G401.6 (cell line): ENCODE results near the gene RAB26.

Source experiments
- FAIRE-seq: peaks from 2 replicates; lab custom pipeline; 2012; peaks lifted over from hg19 to GRCh38; lab: Jason Lieb, UNC

The RAB26 gene

DNA sequence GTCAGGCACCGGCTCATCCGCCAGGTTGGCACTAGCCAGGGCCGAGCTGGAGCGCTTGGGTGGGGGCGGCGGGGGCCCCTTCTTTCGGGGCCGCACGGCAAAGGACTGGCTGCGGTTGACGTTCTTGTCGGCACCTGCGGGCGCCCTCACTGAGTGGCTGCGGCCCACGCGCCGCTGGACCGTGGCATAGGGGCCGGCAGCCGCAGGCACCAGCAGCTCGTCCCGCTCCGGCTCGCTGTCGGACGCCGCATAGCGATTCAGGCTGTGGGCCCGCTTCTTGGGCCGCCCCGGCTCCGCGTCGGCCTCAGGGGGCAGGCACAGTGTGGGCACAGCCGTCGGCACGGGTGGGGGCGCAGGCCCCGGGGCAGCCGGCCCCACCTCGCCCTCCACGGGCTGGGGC, 32.0 kb downstream of the RAB26 start:
- no peak for FAIRE-seq

DNA sequence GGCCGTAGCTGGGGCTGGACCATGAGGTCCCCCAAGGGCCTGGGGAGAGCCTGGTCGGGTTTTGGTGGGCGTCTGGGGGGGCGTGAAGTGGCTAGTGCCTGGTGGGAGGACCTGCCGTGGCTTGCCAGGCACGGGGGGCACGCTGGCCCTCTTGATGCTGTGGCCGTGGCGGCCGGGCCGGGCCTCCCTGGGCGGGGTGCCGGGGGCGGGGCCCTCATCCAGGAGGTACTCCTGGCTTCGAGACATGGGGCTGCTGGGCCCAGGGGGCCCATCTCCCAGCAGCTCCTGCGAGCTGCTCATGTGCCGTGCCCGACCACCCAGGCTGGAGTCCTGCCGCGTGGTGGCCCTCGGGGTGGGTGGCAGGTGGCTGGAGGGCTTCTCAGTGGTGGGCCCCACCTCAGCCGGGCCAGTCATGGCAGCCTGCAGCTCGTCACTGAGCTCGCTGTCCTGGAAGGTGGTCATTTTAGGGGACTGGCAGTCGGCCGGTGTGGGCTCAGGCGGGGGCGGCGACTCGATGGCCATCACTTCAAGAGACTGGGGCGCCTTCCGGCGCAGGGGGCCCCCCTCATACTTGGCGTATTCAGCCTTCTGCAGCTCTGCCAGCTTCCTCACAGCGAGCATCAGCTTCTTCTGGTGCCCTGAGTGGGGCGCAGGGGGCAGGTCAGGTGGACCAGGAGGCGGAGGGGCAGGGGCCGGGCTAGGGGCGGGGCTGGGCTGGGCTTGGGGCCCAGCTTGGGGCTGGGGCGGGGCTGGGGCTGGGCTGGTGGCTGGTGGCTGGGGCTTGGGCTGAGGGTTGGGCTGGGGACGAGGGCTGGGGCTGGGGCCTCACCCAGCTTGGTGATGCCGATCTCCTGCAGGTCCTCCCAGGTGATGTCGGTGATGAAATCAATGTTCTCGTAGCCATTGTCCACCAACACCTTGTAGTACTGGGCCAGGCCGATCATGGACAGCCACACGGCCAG, 32.8 kb downstream of the RAB26 start:
- FAIRE-seq = no peak

DNA sequence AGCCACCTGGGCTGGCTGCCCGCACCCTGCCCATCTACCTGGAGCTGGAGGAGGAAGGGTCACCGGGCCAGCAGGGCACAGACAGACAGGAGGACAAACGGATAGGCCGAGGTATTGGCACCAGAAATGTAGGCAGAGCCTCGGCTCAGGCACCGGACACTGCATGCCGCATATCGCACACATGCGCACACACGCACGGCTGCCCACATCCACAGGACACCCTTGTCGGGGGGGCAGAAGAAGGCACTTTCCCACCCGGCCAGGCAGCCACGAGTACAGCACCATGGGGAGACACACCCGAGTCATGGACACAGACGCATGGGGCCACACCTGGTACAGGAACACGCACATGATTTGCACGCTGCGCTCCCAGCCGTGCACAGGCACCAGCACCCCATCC, 33.5 kb downstream of the RAB26 start:
- FAIRE-seq = no peak

DNA sequence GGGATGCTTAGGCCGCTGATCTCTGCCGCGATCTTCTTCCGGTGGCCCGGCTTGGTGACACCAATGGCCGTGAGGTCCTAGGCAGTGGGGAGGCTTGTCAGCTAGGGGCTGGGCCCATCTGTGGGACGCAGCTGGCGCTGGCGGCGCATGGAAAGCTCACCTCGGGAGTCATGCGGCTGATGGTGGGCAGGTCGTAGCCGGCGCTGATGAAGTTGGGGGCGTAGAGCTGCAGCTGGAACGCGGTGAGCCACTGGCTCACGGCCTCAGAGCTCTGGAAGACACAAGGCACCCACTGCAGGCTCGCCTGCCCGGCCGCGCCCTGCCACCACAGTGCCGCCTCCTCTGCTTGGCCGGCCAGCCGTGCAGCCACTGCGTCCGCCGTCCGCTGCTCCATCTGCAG, 35.2 kb downstream of the RAB26 start:
- FAIRE-seq = no peak

DNA sequence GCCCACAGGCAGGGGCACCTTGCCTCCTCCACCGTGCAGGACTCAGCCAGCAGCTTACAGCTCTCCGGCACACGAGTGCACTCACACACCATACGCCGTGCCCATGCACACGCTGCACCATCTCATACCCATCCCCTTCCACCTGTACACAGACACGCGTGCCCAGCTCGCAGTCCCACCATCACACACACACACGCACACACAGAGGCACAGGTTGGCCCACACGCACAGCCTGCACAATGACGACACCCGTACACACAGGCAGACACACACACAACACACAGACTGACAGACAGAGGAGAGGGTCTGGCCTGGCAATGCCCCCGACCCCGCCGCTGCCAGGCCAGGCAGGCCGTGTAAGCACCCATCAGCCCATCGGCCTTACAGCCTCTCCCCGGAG, 35.9 kb downstream of the RAB26 start:
- no peak for FAIRE-seq

DNA sequence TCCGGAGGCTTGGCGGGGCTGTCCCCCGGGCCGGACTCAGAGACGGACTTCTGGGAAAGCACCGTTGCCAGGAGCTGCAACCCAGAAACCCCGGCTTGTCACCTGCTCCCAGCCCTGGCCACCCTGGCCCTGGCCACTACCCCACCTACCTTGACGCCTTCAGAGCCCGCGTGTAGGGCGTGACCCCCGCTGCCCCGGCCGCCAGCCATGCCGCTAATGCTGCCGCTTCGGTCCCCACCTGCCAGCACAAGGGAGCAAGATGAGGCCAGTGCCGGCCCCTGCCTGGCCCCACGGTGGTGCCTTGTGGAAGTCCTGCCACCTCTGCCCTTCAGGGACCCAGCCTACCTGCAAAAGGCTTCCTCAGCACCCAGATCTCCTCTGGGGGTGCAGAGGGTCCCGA, 36.5 kb downstream of the RAB26 start:
- FAIRE-seq = no peak

DNA sequence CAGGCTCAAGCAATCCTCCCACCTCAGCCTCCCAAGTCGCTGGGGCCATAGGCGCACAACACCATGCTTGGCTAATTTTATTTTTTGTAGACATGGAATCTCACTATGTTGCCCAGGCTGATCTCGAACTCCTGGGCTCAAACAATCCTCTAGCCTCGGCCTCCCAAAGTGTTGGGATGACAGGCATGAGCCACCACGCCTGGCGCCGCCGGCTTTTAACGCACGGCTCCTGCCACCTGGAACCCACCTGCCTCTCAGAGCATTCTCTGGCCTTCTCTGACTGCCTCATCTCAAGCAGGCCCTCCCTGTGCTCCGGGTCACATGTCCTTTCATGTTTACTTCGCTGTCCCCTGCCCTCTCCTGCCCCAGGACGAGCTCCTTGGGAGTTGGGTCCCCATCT, 37.6 kb downstream of the RAB26 start:
- FAIRE-seq = no peak

DNA sequence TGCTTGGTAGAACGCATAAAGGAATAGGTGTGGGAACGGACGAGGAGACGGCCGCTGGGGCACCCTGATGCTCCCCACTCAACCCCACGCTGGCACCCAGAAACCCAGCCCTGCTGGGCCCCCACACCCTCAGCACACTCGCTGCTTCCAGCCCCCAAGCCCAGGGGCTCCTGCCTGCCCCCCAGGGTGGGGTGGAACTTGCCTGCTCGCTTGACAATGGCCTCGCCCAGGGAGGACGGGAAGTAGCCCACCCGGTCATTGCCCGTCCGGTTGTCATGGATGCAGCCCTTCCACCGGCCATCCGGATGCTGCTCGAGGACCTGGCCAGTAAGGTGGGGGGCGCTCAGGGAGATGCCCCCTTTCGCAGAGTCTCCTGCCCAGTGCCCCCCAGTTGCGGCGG, 38.1 kb downstream of the RAB26 start:
- no peak for FAIRE-seq

DNA sequence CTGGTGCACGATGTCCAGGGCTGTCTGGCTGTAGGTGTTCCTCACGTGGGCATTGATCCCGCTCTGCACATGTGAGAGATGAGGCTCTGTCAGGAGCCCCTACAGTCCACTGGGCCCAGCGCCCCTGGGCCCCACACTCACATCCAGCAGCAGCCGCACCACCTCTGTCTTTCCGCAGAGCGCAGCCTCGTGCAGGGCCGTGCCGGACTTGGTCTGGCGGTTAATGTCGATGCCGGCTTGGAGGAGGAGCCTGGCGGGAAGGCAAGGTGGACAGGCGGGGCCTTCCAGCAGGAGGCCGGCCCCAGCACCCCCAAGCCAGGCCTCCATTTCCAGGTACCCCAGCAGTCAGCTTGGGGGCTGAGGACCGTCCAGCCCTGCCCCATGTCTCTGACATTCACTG, 38.8 kb downstream of the RAB26 start:
- FAIRE-seq = no peak

DNA sequence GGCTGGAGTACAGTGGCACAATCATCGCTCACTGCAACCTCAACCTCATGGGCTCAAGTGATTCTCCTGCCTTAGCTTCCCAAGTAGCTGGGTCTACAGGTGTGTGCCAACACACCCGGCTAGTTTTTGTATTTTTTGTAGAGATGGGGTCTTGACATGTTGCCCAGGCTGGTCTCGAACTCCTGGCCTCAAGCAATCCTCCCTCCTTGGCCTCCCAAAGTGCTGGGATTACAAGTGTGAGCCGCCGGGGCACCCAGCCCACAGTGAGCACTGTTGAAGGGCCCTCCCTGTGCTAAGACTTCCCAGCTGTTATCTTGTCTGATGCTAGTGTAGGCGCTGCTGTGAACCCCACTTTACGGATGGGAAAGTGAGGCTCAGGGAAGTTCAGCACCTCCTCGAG, 40.0 kb downstream of the RAB26 start:
- no peak for FAIRE-seq

DNA sequence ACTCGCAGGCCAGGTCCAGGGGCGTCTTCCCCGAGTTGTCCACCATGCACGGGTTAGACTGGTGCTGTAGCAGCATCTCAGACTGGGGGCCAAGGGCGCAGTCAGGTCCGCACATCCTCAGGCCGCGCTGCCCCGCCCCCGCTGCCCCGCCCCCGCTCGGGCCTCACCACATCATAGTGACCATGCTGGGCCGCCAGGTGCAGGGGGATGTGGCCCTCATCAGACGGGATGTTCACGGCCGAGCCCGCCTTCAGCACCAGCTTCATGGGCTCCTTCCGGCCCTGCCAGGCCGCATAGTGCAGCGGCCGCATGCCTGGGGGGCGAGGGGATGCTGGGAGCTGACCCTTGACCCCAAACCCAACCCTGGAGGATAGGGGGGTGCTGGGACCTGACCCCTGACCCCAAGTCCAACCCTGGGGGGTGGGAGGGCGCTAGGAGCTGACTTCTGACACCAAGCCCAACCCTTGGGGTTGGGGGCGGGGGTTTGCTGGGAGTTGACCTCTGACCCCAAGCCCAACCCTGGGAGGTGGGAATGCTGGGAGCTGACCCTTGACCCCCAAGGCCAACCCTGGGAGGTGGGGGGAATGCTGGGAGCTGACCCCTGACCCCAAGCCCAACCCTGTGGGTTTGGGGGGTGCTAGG, 40.9 kb downstream of the RAB26 start:
- FAIRE-seq = no peak

DNA sequence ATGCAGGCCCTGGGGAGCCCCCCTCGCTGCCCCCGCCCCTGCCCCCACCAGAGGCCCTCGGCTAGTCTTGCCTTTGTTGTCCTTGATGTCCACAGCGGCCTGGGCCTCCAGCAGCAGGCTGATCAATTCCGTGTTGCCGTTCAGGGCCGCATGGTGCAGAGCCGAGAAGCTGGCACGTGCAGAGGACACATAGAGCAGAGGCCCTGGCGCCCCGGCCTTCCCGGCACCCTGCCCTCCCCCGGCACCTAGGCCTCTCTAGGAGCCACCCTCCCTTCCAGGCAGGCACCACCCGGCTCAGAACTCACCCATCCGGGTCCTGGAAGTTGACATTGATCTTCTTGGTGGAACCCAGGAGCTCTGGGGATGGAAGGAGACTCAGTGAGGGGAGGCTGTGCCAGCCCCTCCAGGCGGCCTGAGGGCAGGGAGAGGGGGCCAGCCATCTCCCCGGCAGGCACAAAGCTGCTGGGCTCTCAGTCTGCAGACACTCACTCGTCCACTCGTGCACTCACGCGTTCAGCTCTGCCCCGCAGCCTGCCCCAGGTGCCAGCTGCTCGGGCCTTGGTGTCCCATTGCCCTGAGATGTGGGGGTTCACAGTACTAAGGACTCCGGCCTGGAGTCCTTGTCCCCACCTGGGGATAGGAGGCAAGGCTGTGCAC, 41.7 kb downstream of the RAB26 start:
- FAIRE-seq = no peak

DNA sequence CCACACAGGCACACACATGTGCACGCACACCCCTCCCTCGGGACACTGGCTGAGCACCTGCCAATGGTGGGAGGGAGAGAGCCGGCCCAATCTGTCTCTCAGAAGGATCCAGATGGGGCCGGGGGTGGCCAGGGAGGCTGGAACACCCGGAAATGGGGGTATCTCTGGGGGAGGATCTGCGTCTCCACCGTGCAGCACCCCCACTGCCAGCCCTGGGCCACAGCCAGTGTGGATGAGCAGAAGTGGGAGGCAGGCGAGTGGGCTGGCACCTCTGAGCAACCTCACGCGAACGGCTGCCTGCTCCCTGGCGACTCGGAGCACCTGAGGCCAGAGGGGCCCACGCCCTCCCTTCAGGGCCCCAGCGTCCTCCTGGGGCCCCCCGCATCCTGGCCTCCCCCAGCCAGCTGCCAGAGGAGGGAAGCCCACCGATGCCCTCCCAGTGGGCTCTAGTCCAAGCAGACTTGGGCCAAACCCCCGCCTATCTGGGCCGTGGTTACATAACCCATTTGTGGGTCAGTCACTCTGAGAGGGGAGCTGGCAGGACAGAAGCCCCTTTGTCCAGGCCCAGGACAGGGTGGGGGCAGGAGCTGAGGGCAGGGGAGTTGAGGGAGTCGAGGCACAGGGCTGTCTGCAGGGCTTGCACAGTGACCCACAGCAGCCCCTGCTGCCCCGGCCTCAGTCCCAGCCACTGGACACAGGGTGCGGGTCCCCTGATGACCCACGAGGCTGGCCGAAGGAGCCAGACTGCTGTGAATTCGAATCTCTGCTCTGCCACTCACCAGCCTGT, 42.4 kb downstream of the RAB26 start:
- no peak for FAIRE-seq

DNA sequence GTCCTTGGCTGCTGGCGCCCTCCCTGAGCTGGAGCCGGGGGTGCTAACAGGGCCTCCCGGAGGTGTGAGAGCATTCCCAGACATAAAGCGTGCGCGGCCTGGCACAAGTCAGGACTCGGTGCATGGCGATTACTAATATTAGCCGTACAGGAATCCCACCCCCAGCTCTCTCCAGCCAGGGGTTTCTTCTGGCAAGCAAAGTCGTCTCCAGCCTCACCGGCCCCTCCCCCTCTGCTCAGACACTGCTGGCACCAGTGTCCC, 43.0 kb downstream of the RAB26 start:
- no peak for FAIRE-seq

DNA sequence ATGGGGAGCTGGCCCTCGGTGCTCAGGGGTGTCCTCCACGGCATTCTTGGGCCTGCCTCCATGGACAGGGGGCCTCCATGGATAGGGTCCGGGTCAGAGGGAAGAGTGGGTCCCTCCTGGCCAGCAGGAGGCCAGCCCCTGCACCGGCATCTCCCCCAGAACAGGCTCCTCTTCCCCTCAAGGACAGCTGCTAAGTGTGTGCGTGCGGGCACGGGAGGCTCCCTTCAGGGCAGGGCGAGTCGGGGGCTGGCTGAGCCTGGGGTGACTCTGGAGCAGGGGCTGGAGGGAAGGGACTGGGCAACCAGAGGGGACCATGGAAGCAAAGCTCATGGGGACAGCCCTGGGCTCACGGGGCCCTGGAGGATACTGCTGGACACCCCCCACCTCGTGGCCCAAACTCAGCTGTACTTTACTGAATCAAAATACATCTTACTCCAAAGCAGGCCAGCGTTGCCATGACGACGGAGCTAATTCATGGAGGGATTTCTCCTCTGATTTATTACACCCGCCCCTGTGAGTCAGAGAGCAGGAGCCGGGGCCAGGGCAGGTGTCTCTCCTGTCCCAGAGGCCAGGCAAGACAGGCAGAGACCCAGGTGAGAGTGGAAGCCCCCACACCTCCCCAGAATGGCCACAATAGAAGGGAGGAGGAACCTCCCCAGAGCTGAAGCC, 45.9 kb downstream of the RAB26 start:
- FAIRE-seq = no peak

DNA sequence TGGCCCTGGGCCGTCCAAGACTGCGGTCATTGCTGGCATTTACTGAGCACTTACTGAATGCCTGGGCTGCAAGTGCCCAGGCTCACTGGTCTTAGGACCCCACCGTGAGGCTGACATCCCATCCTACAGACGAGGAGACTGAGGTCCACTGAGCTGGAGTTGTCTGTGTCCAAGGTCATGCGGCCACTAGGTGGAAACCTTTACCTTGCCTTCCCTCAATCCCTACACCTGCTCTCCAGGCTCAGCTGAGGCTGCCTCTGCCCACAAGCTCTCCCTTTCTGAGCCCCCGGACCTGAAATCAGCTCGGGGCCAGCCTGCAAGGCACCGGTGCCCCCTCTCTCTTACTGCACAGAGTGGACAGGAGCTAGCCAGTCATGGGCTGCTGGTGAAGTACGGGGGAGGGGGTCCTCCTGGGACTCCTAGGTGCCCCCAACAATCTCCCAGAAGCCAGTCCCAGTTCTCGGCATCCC, 46.5 kb downstream of the RAB26 start:
- peak; percentile 60 for FAIRE-seq

DNA sequence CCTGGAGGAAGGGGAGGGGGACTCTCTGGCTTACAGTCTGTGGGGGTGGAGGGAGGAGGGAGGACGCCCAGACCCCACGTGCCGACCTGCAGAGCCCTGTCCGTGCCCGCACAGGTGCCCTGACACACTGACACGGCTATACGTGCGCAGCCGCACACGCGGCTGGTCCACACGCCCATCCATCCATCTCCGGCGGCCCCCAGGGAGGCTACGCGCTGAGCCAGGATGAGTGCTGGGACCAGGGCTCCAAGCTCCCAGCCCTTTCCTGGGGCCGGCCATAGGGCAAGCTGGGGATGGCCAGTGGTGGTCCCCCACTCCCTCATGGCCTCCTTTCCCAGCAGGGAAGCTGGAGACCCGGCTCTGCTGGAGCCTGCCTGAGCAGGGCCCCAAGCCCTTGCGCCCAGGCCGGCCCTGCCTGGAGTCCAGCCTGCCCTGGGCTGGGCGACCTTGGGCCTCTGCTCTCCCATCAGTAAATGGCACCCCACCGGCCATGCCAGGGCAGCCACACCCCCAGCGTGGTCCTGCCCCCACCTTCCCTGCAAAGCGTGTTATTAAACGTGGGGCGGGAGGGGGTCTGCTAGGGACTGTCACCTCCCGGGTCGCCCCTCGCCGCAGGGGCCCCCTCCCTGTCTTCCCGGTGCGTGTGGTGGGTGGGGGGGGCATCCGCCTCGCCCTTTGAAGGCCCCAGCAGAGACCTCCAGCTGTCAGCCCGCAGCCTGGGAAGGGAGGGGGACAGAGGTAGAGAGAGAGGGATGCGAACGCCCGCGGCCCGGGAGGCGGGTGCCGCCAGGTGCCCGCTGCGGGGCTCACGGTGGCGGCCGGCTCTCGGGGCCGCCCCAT, 47.1 kb downstream of the RAB26 start:
- no peak for FAIRE-seq

DNA sequence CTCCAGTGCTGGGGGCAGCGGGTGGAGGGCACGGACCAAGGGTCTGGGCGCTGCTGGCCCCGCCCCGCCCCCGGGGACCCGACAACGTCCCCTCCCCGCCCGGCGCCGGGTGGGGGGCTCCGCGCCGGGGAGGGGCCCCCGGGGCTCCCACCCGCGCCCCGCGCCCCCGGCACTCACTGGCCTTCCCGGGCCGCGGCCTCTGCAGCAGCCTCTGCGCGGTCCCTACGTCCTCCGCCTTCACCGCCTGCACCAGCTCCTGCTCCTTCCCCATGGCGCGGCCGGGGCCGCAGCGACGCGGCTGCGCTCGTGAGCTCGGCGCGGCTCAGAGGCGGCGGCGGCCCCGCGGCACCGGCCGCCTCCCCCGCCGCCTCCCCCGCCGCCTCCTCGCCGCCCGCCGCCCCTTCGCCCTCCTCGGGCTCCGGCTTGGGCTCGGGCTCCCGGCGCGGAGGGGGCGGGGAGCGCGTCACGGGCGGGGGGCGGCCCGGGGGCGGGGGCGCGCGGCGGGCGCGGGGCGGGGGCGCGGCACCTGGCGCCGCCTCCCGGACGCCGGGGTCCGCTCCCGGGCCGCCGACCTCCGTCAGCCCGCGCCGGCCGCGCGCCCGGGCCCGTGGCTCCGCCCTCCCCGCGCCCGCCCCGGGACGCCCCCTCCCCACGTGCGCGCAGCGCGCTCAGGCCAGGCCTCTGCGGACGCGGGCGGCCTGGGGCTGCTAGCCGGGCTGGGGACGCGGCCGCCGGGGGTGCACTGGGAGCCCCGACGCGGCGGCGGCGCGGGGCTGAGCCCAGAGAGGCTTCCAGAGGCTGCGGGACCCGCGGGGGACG, 47.9 kb downstream of the RAB26 start, which contains the start of gene CASKIN1:
TSS of gene CASKIN1 (minus strand) at position 444 of the 819 bp plus-strand sequence. CDS start at position 271, 173 bp downstream.
- FAIRE-seq = no peak

DNA sequence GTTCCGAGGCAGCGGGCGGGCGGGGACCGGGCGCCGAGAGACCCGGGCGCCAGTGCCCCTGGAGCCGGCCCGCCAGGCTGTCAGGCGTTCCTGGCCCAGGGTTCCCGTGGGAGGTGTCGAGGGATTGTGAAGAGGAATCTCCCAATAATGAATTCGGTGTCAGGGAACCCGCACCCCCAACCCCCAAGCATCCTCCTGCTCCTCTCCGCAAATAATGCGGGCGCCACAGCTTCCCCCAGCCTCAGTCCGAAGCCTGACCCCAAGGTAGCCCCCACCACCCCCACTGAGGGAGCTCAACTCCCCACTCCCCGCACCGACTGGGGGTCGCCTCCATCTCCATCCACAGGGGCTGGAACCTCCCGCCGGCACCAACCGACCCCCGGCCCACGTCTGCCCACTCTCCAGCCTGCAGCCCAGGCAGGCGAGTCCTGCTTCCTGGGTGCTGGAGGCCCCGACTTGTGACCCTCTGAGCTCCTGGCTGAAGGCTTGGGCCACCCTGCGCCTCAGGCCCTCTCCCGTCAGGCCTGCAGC, 48.6 kb downstream of the RAB26 start:
- FAIRE-seq = no peak

DNA sequence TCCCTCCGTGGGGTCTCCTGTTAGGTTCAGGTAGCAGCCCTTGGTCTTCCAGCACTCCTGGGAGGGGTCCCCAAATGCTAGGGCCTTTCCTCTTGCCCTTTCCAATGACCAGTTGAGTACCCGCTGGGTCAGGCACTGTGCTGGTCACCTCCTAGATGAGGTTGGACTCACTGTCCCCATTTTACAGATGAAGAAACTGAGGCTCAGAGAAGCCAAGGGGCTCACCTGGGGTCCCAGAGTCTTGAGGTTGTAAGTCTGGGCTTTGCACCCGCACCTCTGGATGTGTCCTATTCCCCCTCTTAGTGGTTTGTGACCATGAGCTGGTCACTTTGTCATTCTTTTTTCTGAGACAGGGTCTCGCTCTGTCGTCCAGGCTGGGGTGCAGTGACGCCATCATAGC, 49.3 kb downstream of the RAB26 start:
- no peak for FAIRE-seq
